Measurements from ENCODE around the gene ZFYVE16. TPM values are rescaled to one million over a fixed set of nuclear protein-coding genes. Genes with fewer than 3 reads are reported as not detected.

Gene ZFYVE16
- total and polyA plus RNA-seq, 12 donors: 8.3 to 52.6 (median 42.8) TPM

GRCh38 chr5:80482578-80482977 lies 74.7 kb downstream of the ZFYVE16 start:
- no peak overlapping the region for H3K4me3 ChIP-seq
- TF ChIP-seq, protein P1, sequence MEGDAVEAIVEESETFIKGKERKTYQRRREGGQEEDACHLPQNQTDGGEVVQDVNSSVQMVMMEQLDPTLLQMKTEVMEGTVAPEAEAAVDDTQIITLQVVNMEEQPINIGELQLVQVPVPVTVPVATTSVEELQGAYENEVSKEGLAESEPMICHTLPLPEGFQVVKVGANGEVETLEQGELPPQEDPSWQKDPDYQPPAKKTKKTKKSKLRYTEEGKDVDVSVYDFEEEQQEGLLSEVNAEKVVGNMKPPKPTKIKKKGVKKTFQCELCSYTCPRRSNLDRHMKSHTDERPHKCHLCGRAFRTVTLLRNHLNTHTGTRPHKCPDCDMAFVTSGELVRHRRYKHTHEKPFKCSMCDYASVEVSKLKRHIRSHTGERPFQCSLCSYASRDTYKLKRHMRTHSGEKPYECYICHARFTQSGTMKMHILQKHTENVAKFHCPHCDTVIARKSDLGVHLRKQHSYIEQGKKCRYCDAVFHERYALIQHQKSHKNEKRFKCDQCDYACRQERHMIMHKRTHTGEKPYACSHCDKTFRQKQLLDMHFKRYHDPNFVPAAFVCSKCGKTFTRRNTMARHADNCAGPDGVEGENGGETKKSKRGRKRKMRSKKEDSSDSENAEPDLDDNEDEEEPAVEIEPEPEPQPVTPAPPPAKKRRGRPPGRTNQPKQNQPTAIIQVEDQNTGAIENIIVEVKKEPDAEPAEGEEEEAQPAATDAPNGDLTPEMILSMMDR (IDR thresholded peaks at IDR 0.05): no peak
- ATAC-seq (no peak), DNase-seq (no peak)
- intact Hi-C loops (cut with DNase I): loop anchor here in 6 of 10 donors (10.0 kb wide), 5 partner anchors 172 to 712 kb away; partner anchors contain the start of genes DHFR (in 1 of the 6) and MSH3 (in 1 of the 6)
- peaks cover 0 to 10% (median 0%) of the 10 kb centered on the region in 9 donors for H3K4me1 ChIP-seq
- 73 to 83% methylated on average over 4 of the region's 4 CpGs for WGBS, 2 donors
- no peaks in the 10 kb centered on the region for H3K27me3 ChIP-seq
- H3K36me3 ChIP-seq: peaks cover 0 to 43% (median 7%) of the 10 kb centered on the region in 9 donors
- no peak overlapping the region for H3K27ac ChIP-seq
- peaks cover 0 to 39% (median 15%) of the 10 kb centered on the region in 11 donors for H3K9me3 ChIP-seq

DNA sequence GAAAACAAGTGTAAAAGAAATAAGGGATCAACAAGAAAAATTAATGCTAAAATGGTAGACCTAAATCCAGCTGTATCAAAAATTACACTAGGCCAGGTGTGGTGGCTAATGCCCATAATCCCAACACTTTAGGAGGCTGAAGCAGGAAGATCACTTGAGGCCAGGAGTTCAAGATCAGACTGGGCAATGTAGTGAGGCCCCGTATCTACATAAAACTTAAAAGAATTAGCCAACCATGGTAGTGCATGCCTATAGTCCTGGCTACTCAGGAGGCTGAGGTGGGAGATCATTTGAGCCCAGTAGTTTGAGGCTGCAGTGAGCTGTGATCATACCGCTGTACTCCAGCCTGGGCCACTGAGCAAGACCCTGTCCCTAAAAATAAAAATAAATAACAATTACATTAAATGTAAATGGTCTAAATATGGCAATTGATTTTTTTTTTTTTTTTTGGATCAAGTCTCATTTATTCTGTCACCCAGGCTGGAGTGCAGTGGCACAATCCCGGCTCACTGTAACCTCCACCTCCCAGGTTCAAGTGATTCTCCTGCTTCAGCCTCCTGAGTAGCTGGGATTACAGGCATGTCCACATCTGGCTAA lies 75.9 kb downstream of the ZFYVE16 start:
- DNase-seq (no peak), ATAC-seq (no peak)
- peaks cover 0 to 39% (median 15%) of the 10 kb centered on the region in 11 donors for H3K9me3 ChIP-seq
- no peak overlapping the region for H3K27ac ChIP-seq
- H3K36me3 ChIP-seq: peaks cover 0 to 39% (median 3%) of the 10 kb centered on the region in 9 donors
- H3K4me3 ChIP-seq: no peak overlapping the region
- TF ChIP-seq, protein P1 (IDR thresholded peaks at IDR 0.05): no peak
- WGBS, 2 donors: 96 to 99% methylated on average over 3 of the region's 3 CpGs
- intact Hi-C loops (cut with DNase I): loop anchor here in 6 of 10 donors (10.0 kb wide), 5 partner anchors 171 to 711 kb away; partner anchors contain the start of genes DHFR (in 1 of the 6) and MSH3 (in 1 of the 6)
- peaks cover 0 to 15% (median 3%) of the 10 kb centered on the region in 9 donors for H3K4me1 ChIP-seq
- H3K27me3 ChIP-seq: no peaks in the 10 kb centered on the region

- 61% methylated on average over 18 of the region's 18 CpGs for WGBS, 2 donors
- peak overlapping the region; percentile 37 to 78 (median 71) for H3K4me3 ChIP-seq
- TF ChIP-seq, protein P1 (IDR thresholded peaks at IDR 0.05): no peak
- intact Hi-C loops (cut with DNase I): loop anchor here in 8 of 10 donors (5.0 to 10.0 kb wide), 6 partner anchors 167 to 707 kb away; partner anchors contain the start of genes DHFR (in 1 of the 8) and MSH3 (in 1 of the 8)
- no peak for ATAC-seq
- H3K36me3 ChIP-seq: peaks cover 0 to 15% (median 0%) of the 10 kb centered on the region in 9 donors
- H3K9me3 ChIP-seq: peaks cover 0 to 23% (median 8%) of the 10 kb centered on the region in 11 donors
- no peak for DNase-seq
- no peaks in the 10 kb centered on the region for H3K27me3 ChIP-seq
- H3K4me1 ChIP-seq: peaks cover 0 to 21% (median 5%) of the 10 kb centered on the region in 9 donors
- H3K27ac ChIP-seq: peak overlapping the region in 9 of 10 donors; percentile 54 to 85 (median 80)
Measured at GRCh38 chr5:80487444-80487828, 79.6 kb downstream of the ZFYVE16 start.

GRCh38 chr5:80487829-80488721 lies 80.2 kb downstream of the ZFYVE16 start, which contains the start of gene FAM151B:
Gene FAM151B (plus strand): TSS chr5:80488100. CDS start chr5:80488124, 24 bp downstream.
- Histone ChIP-seq H3K27ac (peak within 1 kb of the TSS in 9 of 10 donors; percentile 54 to 85 (median 80)), H3K4me3 (peak within 1 kb of the TSS; percentile 37 to 78 (median 71)), H3K9me3 (peaks cover 0 to 16% (median 2%) of the 10 kb centered on the region in 11 donors), H3K4me1 (peaks cover 0 to 21% (median 5%) of the 10 kb centered on the region in 9 donors), H3K27me3 (no peaks in the 10 kb centered on the region), H3K36me3 (peaks cover 0 to 12% (median 0%) of the 10 kb centered on the region in 9 donors)
- WGBS, 2 donors: 0 to 1% methylated on average over 85 of the region's 85 CpGs
- ATAC-seq (peak; percentile 90 to 98 (median 94)), DNase-seq (peak; percentile 72 to 77)
- intact Hi-C loops (cut with DNase I): loop anchor here in 8 of 10 donors (5.0 to 10.0 kb wide), 6 partner anchors 167 to 707 kb away; partner anchors contain the start of genes DHFR (in 1 of the 8) and MSH3 (in 1 of the 8)
- TF ChIP-seq, protein P1 (IDR thresholded peaks at IDR 0.05): peak in 5 of 9 donors; percentile 10 to 52 (median 47)

All from heart right ventricle (tissue), 16 donors.